Measurements from ENCODE around the gene OPA1.

DNA sequence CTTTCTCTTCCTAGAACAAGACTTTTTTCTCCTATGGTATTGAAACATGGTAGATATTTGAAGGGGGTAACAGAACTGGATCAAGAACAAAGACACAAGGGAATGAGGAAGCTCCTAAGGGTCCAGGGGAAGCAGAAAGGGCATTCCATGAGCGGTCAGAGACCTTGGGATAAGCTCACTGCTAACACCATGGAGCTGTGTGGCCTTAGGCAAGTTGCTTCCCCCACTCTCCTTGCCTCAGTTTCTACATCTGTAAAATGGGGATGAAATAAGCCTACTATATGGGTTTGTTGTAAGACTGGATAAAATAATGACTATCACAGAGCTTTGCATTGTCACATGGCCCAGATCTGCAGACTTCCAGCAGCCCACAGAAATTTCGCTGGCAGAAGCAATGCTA, 139.8 kb downstream of the OPA1 start:
- TF ChIP-seq GATA2 (IDR thresholded peaks at IDR 0.05; ENCODE audit: low read depth, low read length) (no peak), GATA3 (IDR thresholded peaks at IDR 0.05; ENCODE audit: low read depth, low read length) (no peak)
